ENCODE data around the gene RSU1.

GRCh38 chr10:16768702-16769101 lies 48.5 kb downstream of the RSU1 start:
- TF ChIP-seq, protein P1, sequence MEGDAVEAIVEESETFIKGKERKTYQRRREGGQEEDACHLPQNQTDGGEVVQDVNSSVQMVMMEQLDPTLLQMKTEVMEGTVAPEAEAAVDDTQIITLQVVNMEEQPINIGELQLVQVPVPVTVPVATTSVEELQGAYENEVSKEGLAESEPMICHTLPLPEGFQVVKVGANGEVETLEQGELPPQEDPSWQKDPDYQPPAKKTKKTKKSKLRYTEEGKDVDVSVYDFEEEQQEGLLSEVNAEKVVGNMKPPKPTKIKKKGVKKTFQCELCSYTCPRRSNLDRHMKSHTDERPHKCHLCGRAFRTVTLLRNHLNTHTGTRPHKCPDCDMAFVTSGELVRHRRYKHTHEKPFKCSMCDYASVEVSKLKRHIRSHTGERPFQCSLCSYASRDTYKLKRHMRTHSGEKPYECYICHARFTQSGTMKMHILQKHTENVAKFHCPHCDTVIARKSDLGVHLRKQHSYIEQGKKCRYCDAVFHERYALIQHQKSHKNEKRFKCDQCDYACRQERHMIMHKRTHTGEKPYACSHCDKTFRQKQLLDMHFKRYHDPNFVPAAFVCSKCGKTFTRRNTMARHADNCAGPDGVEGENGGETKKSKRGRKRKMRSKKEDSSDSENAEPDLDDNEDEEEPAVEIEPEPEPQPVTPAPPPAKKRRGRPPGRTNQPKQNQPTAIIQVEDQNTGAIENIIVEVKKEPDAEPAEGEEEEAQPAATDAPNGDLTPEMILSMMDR (IDR thresholded peaks at IDR 0.05) = no peak
- no peak for TF ChIP-seq POLR2A (IDR thresholded peaks at IDR 0.05)
